ENCODE data around the gene TIPARP.
"Not testable (repeated sequence)": the region's sequence is repeated elsewhere in the genome, so short reads cannot be mapped to it uniquely, and the experiment has no call there.

The TIPARP gene

DNA sequence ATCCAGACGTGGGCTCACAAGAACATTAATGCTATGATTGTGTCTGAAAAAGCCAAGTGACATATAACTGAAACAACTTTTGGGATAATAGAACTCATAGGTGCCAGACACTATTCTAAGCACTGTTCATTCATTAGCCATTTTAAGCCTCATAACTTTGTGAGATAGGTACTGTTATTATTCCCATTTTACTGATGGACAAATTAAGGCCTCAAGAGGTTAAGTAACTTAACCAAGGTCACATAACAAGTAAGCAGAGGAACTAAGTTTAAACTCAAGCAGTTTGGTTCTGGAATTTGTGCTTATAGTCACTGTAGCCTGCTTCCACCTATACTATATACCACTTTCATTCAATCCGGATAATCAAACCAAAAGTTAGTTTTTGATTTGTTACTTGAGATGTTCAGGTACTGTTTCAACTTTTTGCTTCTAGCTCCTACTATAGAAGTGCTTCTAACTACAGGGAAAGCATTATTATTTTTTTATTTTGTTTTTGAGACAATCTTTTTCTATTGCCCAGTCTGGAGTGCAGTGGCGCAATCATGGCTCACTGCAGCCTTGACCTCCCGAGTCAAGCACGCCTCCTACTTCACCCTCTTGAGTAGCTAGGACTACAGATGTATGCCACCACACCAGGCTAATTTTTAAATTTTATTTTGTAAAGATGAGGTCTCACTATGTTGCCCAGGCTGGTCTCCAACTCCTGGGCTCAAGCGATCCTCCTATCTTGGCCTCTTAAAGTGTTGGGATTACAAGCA lies 41.9 kb downstream of the TIPARP start:
- no peak for DNase-seq

DNA sequence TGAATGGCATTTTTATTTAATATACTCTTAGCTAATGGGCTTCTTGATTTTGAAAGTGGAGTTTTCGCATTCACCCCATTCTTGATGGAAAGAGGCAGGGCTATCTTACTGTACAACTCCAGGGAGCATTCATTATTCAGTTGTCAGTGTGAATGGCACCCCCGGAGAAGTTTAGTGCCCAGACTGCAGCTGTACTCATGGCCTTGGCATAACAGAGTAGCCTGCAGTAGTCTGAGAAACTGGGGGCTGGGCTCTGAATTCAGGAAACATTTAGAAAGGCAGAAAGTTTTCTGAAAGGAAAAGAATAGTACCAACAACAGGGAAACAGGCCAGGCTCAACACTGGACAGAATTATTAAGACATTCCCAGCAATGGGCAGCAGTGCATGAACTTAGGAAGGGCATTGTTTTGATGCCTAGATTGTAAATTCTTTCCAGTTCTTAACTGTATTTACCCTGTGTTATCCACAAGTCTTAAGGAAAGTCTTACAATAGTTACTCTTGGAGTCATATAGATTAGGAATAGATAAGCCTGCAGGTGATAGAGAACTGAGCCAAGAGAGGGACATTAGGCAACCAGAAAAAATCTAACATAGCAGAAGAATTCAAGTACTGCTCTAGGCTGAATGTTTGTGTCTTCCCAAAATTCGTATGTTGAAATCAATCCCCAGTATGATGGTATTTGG lies 44.4 kb downstream of the TIPARP start:
- DNase-seq = no peak

DNA sequence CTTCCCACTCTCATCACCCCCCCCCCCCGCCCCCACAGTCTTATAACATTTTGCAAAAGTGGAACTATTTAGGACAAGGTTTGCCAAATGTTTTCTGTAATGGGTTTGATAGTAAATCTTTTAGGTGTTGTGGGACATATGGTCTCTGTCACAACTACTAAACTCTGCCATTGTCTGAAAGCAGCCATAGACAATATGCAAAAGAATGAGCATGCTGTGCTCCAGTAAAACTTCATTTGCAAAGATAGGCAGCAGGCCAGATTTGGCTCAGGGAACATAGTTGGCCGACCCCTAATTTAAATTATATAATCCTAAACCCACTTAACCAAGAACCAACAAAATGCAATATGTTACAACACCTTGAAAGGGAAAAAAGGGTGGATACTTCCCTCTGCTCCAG lies 46.4 kb downstream of the TIPARP start:
- no peak for DNase-seq

DNA sequence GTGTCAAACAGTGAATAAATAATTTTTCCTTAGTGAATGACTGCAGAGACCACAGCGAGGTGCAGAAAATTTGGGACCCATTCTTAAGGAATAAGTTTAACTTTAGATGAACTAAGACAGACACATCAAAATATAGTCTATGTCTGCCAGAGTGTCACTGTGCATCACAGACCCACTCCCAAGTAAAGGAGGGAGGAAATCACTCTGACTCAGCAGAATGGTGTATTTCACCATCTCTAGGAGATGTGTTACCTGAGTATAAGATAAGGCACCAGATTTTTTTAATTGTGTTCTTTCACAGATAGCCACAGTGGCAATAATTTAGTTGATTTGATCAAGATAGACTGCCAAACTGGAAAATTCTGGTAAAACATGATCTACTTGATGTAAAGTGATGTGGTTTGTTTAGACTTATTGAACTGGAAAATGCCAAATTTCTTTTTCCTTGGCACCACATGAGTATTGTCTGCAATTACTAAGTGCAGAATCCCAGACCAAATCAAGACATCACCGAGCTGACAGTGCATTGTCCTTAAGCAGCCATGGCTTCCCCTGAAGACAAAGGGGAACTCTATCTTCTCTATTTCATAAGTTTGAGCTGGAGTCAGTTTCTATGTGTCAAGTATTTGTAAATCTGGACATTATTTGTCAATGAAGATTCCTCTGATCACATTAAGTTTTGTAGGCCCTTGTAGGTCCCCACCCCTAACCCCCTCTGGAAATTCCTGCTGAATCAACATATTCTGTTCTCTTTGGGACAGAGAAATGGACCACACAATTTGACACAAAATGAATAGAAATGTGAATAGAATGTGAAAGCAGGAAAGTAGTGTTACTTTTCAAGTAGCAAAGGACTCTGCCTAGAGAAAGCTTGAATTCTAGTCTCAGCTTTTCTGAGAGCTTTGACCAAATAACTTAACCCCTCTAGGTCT lies 47.6 kb downstream of the TIPARP start:
- DNase-seq = no peak

DNA sequence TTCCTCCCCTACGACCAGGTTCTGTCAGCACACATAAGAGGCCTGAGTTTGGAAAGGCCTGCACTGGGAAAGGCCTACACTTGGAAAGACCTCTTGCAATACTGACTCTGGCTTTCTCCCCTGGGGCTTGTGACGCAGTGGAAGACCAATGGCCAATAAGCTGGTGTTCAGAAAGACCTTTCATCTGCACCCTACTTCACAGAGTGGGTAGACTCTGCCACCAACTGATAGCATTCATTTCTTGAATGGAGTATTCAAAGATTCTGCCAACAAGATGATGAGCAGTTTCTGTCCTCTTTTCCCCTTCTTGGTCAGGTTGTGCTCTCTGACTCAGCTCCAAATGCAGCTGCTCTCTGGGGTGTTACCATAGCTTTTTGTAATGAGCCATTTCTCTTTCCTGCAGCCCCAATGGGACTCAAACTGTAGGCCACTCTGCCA lies 48.8 kb downstream of the TIPARP start:
- peak; percentile 71 for DNase-seq

DNA sequence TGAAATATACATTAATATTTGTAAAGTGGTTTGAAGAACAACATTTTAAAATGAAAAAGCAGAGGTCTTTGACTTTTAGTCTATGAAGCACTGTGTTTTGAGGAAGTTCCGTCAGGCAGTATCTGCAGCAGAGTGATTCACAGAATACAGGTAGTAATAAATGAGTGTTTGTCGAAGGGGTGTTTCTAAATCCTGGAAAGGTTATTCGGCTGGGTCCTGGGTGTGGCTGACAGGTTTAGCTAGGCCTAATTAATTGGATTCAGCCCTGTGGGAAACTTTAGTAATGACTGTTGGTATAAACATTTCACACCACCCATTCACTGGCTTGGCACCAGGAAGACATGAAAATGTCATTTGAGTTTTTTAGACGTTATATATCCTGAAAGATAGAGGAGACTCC lies 51.3 kb downstream of the TIPARP start:
- DNase-seq = no peak

DNA sequence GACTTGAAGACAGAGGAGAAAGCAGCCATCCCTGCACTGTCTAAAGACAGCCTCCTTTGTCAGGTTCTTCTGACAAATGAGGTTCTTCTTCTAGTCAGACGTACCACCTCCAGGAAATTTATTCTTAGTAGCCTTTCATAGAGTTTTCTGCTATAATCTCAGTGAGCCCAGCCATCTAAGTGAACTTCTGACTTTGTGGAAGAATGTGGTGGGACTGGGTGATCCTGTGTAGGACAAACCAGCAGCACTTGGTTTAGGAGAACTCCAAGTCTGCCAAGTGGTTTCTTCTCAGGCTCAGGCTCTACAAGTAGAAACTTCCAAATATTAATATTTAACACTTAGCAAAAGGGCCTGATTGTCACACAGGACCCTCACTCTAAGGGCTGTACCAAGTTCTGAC lies 52.1 kb downstream of the TIPARP start:
- DNase-seq = no peak

DNA sequence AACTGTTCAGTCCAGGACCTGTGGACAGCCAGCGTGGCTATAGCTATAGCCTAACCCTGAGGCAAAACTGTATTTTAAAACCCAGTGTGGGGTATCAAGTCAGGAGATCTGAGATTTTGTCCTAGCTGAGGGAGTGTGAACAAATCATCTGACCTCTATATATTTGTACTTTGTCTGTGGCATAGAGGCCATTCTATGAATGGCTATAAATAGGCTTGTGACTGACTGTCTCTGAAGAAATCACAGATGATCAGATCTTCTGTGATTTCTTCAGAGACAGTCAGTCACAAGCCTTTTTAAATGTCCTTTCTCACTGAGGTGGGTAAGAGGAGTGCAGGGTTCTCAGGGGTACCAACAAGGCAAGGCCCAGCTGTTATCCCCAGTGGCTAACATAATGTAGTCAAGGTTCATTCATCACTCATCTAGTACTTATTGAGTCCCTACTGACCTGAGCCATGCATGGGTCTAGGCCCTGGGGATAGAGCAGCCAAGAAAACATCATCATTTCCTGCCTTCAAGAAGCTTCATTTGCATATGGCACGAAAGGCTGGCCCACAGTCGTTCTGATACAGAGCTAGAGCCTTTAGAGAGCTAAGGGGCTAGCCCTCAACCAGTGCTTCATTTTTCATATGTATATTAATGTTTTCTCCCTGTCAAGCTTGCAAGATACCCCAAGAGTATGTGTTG lies 53.3 kb downstream of the TIPARP start:
- DNase-seq = no peak

DNA sequence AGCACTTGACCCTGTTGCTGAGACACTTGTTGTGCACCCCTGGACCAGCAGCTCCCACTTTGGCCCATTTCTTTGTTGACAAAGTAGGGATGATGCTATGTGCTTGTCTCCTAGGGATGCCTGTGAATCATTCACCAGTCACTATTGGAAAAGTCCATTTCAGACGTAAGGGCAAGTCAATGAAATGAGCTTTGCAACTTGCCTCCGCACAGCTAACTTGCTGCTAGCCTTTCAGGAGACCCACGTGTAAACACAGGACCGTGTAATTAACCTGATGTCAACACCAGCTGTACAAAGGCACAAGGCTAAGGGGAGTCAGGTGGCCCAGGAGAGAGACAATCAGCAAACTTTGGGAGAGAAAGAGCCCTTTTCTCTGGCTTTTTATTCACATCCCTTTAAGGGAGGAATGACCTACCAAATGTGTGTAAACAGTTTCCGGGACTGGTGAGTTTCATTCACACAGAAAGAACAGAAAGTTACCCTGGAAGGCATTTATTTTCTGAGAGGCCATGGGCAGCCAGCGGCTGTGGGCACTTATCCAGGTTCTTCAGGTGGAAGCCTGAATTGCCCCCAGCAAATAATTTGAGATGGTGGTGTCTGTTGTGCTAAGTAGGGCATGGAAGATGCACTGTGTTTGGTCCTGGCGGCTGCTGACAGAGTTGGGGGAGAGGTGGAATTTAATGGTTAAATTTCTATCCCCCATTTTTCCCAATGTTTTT lies 54.0 kb downstream of the TIPARP start:
- no peak for DNase-seq

DNA sequence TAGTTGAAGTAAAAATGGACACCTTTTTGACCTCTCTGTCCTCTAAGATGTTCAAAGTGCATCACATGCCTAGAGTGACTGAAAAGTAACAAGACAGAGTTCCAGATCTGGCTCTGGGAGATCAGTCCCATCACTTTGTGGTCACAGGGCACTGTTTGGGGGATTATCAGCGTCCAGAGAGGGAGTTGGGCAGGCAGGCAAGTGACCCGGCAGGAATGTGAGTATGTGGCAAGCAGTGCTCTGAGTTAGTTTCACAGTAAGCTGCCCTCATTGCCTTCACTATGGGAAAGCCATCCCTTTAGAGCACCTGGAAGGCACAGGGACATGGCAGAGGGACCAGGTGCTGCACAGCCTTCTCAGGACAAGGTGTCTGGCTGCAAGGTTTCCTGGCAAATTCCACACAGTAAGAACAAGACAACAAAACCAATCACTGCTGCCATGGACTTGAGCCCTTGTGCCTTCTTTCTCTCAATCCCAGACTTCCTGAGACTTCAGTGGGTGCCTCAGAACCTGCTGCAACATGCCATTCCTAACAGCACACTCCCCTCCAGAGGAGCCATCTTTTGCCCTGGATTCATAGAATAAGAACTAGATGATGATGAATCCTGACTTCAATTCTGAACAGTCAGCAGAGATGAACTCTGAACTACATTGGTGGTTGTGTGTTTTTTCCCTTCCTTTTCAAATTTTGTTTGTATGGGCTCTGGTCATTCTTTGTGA lies 55.2 kb downstream of the TIPARP start:
- no peak for DNase-seq

DNA sequence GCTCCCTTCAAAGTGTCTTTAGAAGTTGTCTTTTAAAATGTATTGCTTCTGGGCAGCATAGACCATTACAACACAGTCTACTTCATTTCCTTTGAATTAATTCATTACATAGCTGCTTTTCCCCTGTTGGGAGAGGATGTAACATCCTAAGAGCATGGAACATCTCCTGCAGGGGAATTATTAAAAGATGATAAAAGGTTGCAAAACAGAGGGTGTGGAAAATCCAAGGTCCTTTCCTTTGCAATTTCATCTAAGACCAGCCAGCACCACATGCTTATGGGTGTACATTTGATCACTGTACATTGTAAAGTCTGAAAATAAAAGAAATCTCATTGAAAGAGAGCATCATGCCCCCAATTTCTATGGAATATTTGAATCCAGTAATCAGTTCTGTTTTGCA lies 57.4 kb downstream of the TIPARP start:
- no peak for DNase-seq

DNA sequence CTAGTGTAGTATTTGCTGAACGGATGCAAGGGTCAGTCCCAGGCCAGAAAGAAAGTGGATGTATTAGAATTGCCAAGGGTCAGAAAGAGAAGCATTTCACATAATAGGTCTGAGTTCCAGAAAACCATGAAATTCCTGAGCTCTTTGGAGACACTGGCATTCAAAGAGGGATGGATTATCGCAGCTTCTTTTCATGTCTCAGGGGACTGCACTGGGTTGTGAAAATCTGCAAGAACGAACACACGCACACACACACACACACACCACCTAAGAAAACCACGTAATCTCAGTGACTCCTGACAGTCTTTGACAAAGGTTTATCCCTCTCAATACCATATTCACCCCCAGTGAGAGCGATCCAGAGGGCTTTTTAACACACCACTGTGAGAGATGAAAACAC lies 57.9 kb downstream of the TIPARP start:
- DNase-seq = no peak

DNA sequence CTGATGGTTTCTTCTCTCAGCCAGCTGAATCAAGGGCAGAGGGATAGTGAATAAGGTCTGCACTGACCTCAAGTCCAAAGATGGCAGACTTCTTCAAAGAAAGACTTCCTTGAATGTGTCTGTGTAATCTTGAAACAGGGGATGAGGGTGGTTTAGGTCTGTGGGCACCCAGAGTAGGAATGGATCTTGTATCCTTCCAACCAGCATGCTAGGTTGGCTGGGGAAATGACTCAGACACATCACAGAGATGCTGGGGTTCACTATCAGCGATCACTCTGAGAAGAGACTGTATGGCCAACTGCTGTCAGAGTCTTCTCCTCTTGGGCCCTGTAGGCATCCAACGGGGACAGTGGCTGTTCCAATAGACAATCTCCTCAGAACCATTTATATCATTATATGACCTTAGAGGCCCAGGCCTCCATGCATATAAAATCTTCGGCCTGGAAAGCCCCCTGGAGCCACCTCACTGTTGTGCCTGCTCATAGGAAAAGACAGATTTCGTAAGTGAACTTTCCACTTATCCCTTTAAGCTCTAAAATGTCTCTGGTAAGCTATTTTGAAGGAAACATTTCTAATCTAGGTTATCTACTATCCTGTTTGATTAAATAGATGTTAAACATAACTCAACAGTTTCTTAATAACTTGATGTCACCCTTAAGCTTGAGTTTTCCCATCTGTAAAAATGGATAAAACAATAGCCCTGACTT lies 58.5 kb downstream of the TIPARP start:
- DNase-seq = peak; percentile 45

DNA sequence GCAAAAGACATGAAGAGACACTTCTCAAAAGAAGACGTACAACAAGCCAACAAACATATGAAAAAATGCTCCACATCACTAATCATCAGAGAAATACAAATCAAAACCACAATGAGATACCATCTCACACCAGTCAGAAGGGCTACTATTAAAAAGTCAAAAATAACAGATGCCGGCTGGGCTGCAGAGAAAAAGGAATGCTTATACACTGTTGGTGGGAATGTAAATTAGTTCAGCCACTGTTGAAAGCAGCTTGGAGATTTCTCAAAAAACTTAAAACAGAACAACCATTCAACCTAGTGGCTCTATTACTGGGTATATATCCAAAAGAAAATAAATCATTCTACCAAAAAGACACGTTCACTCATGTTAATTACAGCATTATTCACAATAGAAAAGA lies 60.3 kb downstream of the TIPARP start:
- DNase-seq = not testable (repeated sequence)

DNA sequence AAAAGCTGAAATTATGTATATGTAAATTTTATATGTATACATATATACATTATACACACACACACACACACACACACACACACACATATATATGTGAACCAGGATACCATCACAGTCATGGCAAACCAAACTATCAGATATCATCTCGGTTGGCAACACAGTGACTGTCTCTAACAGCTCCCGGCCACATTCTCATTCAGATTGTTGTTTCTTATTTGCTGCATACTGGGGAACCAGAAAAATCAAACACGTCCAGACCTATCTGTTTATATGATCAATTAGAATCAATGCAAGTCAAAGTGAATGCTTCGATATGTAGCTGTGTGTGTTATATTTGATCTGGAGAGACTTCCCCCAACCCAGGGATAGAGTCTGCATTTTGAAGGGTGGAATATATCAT lies 61.1 kb downstream of the TIPARP start:
- no peak for DNase-seq

DNA sequence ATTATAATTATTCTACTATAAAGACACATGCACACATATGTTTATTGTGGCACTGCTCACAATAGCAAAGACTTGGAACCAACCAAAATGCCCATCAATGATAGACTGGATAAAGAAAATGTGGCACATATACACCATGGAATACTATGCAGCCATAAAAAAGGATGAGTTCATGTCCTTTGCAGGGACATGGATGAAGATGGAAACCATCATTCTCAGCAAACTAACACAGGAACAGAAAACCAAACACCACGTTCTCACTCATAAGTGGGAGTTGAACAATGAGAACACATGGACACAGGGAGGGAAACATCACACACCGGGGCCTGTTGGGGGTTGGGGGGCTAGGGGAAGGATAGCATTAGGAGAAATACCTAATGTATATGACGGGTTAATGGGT lies 62.7 kb downstream of the TIPARP start:
- DNase-seq = not testable (repeated sequence)

DNA sequence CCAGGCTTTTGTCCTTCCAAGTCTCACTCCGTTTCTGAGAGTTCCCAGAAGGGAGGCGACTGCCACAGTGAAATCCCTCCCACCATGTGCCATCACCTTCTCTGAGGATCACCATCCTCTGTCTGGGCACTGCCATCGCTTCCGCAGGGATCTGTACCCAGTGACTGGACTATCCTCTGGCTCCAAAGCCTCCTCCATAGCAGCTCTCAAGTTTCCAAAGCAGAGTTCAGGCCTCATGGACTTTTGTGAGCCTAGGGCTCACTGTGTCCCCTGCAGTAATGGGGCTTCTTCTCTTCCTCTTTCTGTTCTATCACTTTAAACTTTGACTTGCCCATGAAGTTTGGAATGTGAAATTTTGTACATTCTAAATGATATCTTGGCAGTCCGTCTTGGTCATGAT lies 63.9 kb downstream of the TIPARP start:
- no peak for DNase-seq

DNA sequence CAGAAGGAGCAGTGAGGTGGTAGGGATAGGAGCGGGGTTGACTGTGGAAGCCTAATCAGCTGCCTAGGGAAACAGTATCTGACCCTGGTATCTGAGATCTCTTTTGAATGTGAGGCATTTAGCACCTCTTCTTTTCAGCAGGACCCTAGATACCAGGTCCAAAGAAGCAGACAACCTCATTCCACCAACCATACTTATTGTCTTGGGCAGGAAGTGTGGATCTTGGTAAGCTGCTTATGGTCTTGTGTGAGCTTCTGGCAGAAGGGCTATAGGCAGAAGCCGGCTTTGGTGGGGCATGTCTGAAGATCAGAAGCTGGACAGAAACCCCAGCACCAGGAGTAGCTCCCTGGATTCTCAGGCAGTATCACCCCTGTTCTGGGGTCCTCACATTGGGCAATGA lies 65.6 kb downstream of the TIPARP start:
- no peak for DNase-seq

DNA sequence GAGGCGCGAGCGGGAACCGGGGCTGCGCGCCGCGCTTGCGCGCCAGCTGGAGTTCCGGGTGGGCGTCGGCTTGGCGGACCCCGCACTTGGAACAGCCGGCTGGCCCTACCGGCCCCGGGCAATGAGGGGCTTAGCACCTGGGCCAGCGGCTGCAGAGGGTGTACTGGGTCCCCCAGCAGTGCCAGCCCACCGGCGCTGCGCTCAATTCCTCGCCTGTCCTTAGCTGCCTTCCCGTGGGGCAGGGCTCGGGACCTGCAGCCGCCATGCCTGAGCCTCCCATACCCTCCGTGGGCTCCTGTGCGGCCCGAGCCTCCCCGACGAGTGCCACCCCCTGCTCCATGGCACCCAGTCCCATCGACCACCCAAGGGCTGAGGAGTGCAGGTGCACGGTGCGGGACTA lies 66.2 kb downstream of the TIPARP start:
- not testable (repeated sequence) for DNase-seq

DNA sequence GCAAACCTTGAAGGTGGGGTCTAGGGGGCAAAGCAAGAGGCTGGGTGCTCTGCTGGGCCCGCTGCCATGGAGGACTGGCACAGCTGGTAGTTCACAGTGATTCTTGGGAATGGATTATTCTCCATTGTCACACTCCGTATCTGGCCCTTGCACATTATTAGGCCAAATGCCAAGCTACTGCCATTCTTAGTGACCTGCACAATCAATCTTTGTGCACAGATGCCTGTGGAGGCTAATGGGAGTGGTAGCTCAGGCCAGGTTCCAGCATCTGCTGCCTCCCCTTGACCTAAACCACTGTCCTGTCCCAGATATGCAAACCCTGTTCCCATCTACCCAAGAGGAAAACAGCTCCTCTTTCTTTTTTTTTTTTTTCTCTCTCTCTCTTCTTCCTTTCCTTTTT lies 67.5 kb downstream of the TIPARP start:
- DNase-seq = no peak

DNA sequence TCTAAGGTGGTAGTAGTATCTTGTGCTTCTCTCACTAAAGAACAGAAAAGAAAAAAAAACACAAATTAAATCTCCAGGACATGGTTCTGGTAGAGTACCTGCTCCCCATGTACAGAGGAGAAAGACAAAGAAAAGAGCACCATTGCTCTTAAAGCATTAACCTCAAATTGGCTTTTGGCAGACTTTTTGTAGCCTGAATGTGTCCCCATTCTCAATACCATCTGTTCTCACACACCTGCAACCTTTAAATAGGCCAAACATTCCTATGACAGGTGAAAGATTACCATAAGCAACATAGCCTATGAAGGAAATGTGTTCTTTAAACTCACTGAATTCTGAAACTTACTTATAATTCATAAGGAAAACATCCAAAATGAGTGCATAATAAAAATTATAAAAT lies 68.0 kb downstream of the TIPARP start:
- no peak for DNase-seq

Data from activated CD4-positive, alpha-beta T cell treated with anti-CD3 and anti-CD28 coated beads, Interleukin-2, amount 50 U/mL, for 16 hours (primary cell).